Kidney epithelial cell (primary cell): ENCODE results near the gene MDM2. TPM values are rescaled to one million over a fixed set of nuclear protein-coding genes. Genes with fewer than 3 reads are reported as not detected.
"Not testable (repeated sequence)": the region's sequence is repeated elsewhere in the genome, so short reads cannot be mapped to it uniquely, and the experiment has no call there.

Experiments used
- DNase-seq: peaks from one replicate; pipeline ENCODE4 v3.0.0-alpha.2; 2010; ENCODE audit warnings: low read depth
- H3K27me3 ChIP-seq: 2 replicates; pipeline ENCODE4 v1.6.0; 2011; ENCODE audit warnings: low read length; ENCODE audit not compliant: control insufficient read depth, insufficient read depth
- H3K36me3 ChIP-seq: 2 replicates; pipeline ENCODE4 v1.5.1; 2011; ENCODE audit warnings: low read length; ENCODE audit not compliant: control insufficient read depth, insufficient read depth
- H3K4me3 ChIP-seq: 2 replicates; pipeline ENCODE4 v1.5.1; 2011; ENCODE audit warnings: low read depth, mild to moderate bottlenecking, control low read depth, low read length
- total RNA-seq: library from RNA; depleted of rRNA; stranded (reverse); fragments of >200 nt; gene quantifications from 2 replicates; pipeline ENCODE4 v1.2.3, GENCODE V29; 2015
- TF ChIP-seq, protein P1 (sequence below): IDR thresholded peaks from 2 replicates; pipeline ENCODE4 v1.5.1; 2011; ENCODE audit warnings: mild to moderate bottlenecking, moderate library complexity, low read length, control low read depth, inconsistent platforms; ENCODE audit not compliant: insufficient read depth, poor library complexity, severe bottlenecking

Gene MDM2
- total RNA-seq, 1 donor from 2014 or later = 195 TPM

DNA sequence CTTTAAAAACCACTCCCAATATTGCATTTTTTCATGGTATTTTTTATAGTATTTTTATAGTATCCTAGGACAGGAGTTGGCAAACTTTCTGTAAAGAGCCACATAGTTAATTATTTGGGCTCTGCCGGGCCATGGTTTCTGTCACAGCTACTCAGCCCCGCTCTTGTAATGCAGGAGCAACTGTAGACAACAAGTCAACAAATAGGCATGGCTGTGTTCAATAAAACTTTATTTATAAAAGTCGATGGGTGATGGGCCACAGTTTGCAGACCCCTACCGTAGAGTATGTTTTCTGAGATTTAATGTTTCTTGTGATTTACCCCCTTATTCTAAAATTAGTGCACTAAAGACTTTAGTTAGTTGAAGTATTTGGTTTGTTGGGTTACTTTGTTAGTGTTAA, 25.5 kb downstream of the MDM2 start:
- Histone ChIP-seq H3K27me3 (no peaks in the 10 kb centered on the region), H3K4me3 (no peak overlapping the region), H3K36me3 (peaks cover 3% of the 10 kb centered on the region)
- TF ChIP-seq, protein P1, sequence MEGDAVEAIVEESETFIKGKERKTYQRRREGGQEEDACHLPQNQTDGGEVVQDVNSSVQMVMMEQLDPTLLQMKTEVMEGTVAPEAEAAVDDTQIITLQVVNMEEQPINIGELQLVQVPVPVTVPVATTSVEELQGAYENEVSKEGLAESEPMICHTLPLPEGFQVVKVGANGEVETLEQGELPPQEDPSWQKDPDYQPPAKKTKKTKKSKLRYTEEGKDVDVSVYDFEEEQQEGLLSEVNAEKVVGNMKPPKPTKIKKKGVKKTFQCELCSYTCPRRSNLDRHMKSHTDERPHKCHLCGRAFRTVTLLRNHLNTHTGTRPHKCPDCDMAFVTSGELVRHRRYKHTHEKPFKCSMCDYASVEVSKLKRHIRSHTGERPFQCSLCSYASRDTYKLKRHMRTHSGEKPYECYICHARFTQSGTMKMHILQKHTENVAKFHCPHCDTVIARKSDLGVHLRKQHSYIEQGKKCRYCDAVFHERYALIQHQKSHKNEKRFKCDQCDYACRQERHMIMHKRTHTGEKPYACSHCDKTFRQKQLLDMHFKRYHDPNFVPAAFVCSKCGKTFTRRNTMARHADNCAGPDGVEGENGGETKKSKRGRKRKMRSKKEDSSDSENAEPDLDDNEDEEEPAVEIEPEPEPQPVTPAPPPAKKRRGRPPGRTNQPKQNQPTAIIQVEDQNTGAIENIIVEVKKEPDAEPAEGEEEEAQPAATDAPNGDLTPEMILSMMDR = no peak
- no peak for DNase-seq

DNA sequence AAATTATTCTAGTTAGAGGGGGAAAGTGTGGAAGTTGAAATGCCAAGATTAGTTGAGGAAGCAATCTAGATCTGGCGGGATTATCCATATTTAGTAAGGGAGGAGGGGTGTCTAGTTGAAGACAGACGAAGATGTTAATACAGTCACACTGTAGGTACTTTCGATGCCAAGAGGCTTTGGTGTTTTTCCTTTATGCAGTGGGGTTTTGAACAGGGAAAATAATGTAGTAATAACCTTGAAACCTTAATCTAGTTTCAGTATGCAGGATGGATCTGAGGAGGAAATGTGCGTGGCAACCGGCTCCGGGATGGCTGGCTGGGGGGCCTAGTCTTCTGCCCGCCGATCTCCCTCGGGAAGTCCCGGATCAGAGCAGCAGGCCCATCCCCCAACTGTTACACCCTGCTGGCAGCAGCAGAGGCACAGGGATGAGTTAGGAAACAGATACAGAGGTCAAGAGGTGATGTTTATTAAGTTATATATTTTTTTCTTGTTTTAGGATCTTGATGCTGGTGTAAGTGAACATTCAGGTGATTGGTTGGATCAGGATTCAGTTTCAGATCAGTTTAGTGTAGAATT, 27.4 kb downstream of the MDM2 start:
- Histone ChIP-seq H3K27me3 (no peaks in the 10 kb centered on the region), H3K4me3 (no peak overlapping the region), H3K36me3 (peaks cover 3% of the 10 kb centered on the region)
- DNase-seq = no peak
- TF ChIP-seq, protein P1 = no peak

DNA sequence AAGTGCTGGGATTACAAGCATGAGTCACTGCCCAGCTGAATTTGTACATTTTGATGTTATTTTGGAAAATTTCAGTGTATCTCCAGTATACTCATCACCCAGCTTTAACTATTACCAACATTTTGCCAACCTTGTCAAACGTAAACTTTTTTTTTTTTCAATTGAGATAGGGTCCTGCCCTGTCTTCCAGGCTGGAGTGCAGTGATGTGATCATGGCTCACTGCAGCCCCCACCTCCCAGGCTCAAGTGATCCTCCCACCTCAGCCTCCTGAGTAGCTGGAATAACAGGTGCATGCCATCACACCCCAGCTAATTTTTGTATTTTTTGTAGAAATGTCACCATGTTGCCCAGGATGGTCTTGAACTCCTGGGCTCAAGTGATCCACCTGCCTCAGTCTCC, 29.2 kb downstream of the MDM2 start:
- Histone ChIP-seq H3K36me3 (peaks cover 3% of the 10 kb centered on the region), H3K4me3 (no peak overlapping the region), H3K27me3 (no peaks in the 10 kb centered on the region)
- no peak for DNase-seq
- TF ChIP-seq, protein P1 = no peak

DNA sequence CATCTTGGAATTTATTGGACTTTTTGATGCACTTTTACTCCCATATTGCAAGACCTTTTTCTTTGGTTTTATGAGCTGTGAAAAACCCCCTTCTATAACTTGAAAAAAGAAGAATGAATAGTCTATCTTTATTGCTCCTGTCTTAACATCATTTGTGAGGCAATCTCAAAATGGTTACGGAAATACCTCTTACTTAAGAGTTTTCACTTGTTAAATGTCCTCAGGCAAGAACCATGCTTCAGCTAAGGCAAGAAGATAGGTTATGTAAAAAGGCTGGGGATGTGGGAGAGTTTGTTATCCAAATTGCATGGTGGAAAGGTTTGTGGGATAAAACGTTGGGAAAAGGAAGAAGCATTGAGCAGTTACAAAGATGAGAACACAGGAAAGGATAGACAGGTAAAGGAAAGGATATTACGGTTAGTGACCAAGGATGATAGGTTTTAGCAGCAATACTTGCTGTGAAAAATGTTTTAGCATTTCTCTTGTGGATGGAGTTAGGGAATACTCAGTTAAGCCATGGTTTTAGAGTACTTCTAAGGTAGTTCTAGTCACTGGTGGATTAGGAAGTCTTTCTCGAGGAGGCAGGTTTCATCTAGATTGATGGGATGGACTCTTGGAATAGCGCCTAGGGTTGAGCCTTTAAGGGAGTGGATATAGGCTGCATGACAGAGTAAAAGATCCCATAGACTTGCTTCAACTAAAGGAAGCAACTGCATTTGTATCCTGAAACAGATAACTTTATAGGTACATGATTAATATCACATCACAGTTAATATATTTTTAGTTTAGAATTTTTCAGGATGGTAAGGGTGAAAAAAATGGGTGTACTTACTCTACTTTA, 30.3 kb downstream of the MDM2 start:
- TF ChIP-seq, protein P1 = no peak
- no peak for DNase-seq
- peaks cover 3% of the 10 kb centered on the region for H3K36me3 ChIP-seq

DNA sequence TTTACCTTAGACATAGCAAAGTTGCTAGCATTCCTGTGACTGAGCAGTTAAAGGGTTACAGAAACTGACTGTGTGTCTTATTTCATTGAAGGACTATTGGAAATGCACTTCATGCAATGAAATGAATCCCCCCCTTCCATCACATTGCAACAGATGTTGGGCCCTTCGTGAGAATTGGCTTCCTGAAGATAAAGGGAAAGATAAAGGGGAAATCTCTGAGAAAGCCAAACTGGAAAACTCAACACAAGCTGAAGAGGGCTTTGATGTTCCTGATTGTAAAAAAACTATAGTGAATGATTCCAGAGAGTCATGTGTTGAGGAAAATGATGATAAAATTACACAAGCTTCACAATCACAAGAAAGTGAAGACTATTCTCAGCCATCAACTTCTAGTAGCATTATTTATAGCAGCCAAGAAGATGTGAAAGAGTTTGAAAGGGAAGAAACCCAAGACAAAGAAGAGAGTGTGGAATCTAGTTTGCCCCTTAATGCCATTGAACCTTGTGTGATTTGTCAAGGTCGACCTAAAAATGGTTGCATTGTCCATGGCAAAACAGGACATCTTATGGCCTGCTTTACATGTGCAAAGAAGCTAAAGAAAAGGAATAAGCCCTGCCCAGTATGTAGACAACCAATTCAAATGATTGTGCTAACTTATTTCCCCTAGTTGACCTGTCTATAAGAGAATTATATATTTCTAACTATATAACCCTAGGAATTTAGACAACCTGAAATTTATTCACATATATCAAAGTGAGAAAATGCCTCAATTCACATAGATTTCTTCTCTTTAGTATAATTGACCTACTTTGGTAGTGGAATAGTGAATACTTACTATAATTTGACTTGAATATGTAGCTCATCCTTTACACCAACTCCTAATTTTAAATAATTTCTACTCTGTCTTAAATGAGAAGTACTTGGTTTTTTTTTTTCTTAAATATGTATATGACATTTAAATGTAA, 31.5 kb downstream of the MDM2 start:
- Histone ChIP-seq H3K4me3 (no peak overlapping the region), H3K27me3 (no peaks in the 10 kb centered on the region), H3K36me3 (peaks cover 1% of the 10 kb centered on the region)
- no peak for DNase-seq
- TF ChIP-seq, protein P1 = no peak

More for the DNA sequence above, 30.3 kb downstream of the MDM2 start:
- no peaks in the 10 kb centered on the region for H3K27me3 ChIP-seq
- H3K4me3 ChIP-seq = no peak overlapping the region

DNA sequence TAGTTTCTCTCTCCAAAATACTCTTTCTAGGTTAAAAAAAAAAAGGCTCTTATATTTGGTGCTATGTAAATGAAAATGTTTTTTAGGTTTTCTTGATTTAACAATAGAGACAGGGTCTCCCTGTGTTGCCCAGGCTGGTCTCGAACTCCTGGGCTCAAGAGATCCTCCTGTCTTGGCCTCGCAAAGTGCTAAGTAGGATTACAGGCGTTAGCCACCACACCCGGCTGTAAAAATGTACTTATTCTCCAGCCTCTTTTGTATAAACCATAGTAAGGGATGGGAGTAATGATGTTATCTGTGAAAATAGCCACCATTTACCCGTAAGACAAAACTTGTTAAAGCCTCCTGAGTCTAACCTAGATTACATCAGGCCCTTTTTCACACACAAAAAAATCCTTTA, 33.2 kb downstream of the MDM2 start:
- DNase-seq, H3K36me3 ChIP-seq, H3K4me3 ChIP-seq, H3K27me3 ChIP-seq: not testable (repeated sequence)
